Activated CD4-positive, alpha-beta T cell treated with anti-CD3 and anti-CD28 coated beads for 48 hours (primary cell): ENCODE data around the gene BCL2L14.
"Not testable (repeated sequence)": the region's sequence is repeated elsewhere in the genome, so short reads cannot be mapped to it uniquely, and the experiment has no call there.

ENCODE experiments used
- DNase-seq: peaks from one replicate; pipeline ENCODE4 v3.0.0-alpha.2; 2020

The BCL2L14 gene

GRCh38 chr12:12110923-12111555, 40.3 kb downstream of the BCL2L14 start:
- peak; percentile 52 for DNase-seq

- no peak for DNase-seq
These were observed 44.8 kb downstream of the BCL2L14 start for GRCh38 chr12:12115514-12115913.

- DNase-seq = no peak
These were observed 45.9 kb downstream of the BCL2L14 start for GRCh38 chr12:12116677-12117076.

- DNase-seq = peak; percentile 2
These were observed 50.3 kb downstream of the BCL2L14 start for GRCh38 chr12:12121061-12121460.

GRCh38 chr12:12123036-12123604, 52.4 kb downstream of the BCL2L14 start:
- no peak for DNase-seq

- no peak for DNase-seq
These were observed 55.8 kb downstream of the BCL2L14 start for GRCh38 chr12:12126551-12126950.

GRCh38 chr12:12127304-12127703, 56.6 kb downstream of the BCL2L14 start:
- DNase-seq = no peak

- DNase-seq = no peak
These were observed 57.9 kb downstream of the BCL2L14 start for GRCh38 chr12:12128670-12129069.

GRCh38 chr12:12133259-12133658, 62.5 kb downstream of the BCL2L14 start:
- no peak for DNase-seq

- no peak for DNase-seq
These were observed 63.0 kb downstream of the BCL2L14 start for GRCh38 chr12:12133785-12134184.

- no peak for DNase-seq
These were observed 67.7 kb downstream of the BCL2L14 start for GRCh38 chr12:12138203-12139154.

GRCh38 chr12:12141000-12141399, 70.3 kb downstream of the BCL2L14 start:
- no peak for DNase-seq

GRCh38 chr12:12144531-12144930, 73.8 kb downstream of the BCL2L14 start:
- not testable (repeated sequence) for DNase-seq

- no peak for DNase-seq
These were observed 76.4 kb downstream of the BCL2L14 start for GRCh38 chr12:12147111-12147510.
